ENCODE data around the gene TM2D3.

The TM2D3 gene

GRCh38 chr15:101599091-101599490, 53.1 kb downstream of the TM2D3 start:
- no peak for DNase-seq

- DNase-seq = no peak
Measured at GRCh38 chr15:101597360-101597928, 54.7 kb downstream of the TM2D3 start.

- no peak for DNase-seq
Measured at GRCh38 chr15:101596633-101597032, 55.5 kb downstream of the TM2D3 start.
